Left renal cortex interstitium (tissue), 4 donors: ENCODE measurements around the gene CYB5R3. TPM values are rescaled to one million over a fixed set of nuclear protein-coding genes. Genes with fewer than 3 reads are reported as not detected.
"Not testable (repeated sequence)": the region's sequence is repeated elsewhere in the genome, so short reads cannot be mapped to it uniquely, and the experiment has no call there.

Source experiments
- DNase-seq, 4 donors: peaks; one replicate each; pipeline ENCODE4 v3.0.0-alpha.2; 2013; ENCODE audit warnings: low read depth in 4 of 4, low spot score in 2 of 4, missing footprints in 1 of 4
- polyA plus RNA-seq, 4 donors: library from polyadenylated mRNA; unstranded; fragments of 120-200 nt; gene quantifications; one replicate each; pipeline ENCODE4 v1.2.1, GENCODE V29; 2013; ENCODE audit not compliant: insufficient read length in 4 of 4

The CYB5R3 gene
- polyA plus RNA-seq, 4 donors, result 129 to 183 (median 158) TPM

- no peak for DNase-seq
Observed at GRCh38 chr22:42679691-42680090, 30.5 kb upstream of the CYB5R3 start.

- DNase-seq, result no peak
Observed at GRCh38 chr22:42678894-42679293, 29.7 kb upstream of the CYB5R3 start.

DNA sequence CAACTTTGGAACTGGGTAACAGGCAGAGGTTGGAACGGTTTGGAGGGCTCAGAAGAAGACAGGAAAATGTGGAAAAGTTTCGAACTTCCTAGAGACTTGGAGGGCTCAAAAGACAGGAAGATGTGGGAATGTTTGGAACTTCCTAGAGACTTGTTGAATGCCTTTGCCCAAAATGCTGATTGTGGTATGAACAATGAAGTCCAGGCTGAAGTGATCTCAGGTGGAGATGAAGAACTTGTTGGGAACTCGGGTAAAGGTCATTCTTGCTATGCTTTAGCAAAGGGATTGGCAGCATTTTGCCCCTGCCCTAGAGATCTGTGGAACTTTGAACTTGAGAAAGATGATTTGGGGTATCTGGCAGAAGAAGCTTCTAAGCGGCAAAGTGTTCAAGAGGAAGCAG lies 28.7 kb upstream of the CYB5R3 start:
- not testable (repeated sequence) for DNase-seq

DNA sequence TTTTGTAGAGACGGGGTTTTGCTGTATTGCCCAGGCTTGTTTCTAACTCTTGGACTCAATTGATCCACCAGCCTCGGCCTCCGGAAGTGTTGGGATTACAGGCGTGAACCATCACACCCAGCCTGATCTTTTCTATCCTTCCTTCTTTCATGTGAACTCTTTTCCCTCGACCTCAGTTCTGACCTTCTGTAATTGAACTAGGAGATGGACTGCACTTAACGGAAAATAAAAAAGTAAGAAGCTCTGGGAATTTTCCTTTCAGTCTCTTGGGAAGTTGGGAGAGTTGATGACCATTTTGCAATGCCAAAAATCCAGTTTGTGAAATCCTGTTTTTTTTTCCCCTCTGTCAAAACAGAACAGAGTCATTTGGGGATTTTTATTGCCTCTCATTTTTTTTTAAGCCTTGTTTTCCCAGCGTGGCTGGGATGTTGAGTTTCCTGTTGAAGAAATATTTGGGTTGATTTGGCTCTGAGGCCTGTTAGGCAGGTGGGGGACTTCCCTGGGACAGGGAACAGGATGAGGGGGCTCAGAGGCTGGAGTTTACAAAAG lies 26.9 kb upstream of the CYB5R3 start:
- no peak for DNase-seq

DNA sequence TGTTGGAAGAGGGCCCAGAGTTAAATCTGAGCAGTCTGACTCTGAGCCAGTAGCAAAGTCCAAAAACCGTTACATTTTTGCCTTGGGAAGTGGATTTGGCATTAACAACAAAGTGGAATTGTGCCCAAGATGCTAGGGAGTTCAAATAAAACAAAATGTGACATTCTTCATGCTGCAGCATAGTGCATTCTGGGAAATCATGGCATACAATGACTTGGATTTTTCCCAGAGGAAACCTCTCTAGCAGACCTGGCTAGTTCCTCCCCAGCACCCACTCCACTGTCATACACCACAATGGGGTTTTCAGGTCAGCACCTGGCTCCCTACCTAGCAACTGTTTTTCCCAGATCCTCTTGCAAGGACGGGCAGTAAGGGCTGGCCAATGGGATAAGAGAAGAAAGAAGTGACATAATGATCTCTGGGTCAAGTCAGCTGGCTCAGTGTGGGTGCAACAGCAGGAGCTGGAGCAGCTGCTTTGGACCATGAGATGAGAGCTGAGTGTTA lies 24.8 kb upstream of the CYB5R3 start:
- DNase-seq, result no peak

DNA sequence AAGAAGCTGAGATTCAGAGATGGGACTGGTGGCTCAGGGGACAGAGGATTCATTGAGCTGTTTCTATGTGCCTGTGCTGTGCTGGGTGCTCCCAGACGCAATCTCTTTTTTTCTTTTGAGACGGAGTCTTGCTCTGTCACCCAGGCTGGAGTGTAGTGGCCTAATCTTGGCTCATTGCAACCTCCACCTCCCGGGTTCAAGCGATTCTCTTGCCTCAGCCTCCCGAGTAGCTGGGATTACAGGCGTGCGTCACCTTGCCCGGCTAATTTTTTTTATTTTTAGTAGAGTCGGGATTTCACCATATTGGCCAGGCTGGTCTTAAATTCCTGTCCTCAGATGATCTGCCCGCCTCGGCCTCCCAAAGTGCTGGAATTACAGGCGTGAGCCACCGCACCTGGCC lies 23.9 kb upstream of the CYB5R3 start:
- DNase-seq, result not testable (repeated sequence)

DNA sequence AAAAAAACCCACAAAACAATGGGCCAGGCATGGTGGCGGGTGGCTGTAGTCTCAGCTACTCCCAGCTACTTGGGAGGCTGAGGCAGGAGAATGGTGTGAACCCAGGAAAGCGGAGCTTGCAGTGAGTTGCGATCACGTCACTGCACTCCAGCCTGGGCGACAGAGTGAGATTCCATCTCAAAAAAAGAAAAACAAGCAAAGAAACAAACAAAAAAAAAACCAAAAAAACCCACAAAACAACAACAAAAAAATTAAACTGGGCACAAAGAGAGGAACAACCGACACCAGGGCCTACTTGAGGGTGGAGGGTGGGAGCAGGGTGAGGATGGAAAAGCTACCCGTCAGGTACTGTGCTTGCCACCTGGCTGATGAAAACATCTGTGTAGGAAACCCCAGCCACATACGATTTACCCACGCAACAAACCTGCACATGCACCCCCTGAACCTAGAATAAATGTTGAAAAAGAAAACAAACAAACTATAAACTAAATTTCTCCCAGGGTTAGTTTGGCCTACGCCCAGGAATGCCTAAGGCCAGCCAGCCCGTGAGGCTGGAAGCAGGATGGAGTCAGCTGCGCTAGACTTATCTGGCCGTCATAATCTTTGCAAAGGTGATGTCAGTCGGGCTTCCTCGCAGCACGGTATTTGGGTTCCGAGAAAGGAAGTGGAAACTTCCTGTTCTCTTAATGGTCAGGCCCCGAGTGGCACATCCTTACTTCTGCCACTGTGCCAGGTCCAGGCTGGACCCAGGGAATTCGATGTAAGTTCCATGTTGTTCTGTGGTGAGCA lies 21.9 kb upstream of the CYB5R3 start:
- no peak for DNase-seq

- DNase-seq, result no peak
Observed at GRCh38 chr22:42670046-42670445, 20.9 kb upstream of the CYB5R3 start.

DNA sequence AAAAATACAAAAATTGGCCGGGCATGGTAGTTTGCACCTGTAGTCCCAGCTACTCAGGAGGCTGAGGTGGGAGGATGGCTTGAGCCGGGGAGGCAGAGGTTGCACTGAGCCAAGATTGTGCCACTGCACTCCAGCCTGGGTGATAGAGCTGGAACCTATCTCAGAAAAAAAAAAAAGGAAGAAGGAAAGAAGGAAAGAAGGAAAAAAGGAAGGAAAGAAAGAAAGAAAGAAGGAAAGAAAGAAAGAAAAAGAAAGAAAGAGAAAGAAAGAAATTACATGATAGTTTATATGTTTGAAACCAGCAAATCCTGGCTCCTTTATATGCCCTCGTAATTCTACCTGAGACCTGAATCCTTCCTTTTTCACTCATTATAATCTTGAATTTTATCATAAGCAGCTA lies 17.2 kb upstream of the CYB5R3 start:
- not testable (repeated sequence) for DNase-seq

- DNase-seq, result no peak
Observed at GRCh38 chr22:42664976-42665831, 16.0 kb upstream of the CYB5R3 start.

DNA sequence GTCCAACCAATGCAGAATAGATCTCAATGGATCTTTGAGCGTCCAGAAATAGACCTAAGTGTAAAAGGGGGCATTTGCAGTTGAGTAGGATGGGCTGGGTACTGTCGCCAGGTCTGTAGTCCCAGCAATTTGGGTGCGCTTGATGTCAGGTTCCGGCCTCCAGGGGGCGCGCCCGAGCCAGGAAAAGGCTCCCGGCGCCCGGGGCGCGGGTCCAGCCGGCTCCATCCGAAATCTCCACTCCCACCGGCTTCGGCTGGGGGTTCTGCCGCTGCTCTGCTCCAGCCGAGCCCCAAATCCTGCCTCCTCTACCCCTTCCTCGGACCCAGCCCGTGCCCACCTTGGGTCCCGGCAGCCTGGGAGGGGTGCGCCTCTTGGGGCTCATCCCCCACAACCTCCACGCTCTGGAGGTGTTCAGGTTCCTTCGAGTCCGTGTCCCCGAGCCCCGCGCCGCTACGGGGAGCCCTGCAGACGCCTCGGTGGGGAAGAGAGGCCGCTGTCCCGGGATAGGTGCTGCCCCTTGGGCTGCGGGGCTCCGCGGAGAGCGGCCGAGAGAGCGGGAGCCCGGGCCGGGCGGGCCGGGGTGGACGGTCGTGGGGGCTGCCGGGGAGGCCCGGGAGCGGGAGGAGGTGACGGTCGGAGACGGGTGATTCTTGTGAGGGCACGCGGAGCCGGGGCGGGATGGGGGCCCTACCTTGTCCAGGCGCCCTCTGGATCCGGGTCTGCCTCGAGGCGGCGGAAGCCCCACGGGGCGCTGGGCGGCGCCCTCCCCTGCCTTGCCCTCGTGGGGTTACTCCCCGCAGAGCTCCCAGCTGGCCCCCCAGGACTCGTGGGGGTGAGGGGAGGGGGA lies 13.0 kb upstream of the CYB5R3 start:
- DNase-seq, result peak in 2 of 4 donors; percentile 63 to 78

GRCh38 chr22:42656578-42656977 lies 7.4 kb upstream of the CYB5R3 start:
- no peak for DNase-seq

- no peak for DNase-seq
Observed at GRCh38 chr22:42655693-42656092, 6.5 kb upstream of the CYB5R3 start.

DNA sequence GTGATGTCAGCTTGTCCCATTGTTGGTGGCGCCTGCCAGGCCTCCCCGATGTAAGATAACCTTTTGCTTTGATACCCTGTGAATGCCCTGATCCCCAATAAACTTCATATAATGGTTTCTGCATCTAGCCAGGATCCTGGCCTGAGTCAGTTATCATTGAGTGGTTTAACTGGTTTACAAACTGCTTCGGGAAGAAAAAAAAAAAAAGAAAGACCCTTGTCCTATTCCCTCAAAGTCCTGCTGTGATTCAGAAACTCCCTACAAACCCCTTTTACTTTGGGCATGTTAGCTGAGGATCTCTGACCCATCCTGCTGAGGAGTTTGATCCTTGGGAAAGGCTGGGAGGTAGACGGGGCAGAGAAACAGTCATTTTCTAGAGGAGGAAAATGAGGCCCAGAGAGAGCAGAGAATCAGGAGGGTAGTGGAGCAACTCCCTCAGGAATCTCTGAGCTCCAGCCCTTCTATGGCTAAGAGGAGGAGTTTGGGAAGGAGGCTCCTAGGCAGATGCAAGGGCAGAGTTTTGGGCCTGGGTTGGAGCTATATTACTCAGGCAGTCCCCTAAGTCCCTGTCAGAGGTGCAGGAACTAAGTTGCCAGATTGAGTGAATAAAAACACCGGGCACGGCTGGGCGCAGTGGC lies 5.4 kb upstream of the CYB5R3 start:
- no peak for DNase-seq

DNA sequence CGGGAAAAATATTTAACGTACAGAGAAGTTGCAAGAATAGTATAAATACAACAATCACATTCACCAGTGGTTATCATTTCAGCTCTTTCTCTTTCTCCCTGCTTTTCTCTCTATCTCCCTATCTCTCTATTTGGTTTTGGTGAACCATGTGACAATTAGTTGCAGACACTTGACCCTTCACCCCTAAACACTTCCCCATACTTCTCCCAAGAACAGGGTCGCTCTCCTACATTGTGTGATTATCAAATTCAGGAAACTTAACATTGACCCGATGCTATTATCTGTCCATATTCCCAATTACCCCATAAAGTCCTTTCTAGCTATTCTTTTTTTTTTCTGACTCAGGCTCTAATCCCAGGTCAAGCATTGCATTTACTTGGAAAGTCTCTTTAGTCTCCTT lies 4.8 kb upstream of the CYB5R3 start:
- no peak for DNase-seq

DNA sequence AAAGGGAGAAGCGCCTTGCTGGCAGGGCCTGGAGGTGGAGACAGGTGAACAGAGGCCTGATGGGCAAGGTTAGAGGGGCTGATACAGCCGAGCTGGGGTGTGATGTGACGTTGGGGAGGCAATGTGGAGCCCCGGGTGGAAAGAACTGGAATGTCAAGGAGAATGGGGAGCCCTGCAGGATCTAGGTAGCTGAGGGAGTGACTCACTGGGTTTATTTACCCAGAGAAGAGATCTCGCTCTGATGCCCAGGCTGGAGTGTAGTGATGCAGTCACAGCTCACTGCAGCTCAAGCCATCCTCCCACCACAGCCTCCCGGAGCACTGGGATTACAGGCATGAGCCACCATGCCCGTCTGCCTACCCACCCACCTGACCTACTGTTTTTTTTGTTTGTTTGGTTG lies 1.9 kb upstream of the CYB5R3 start:
- DNase-seq, result no peak

DNA sequence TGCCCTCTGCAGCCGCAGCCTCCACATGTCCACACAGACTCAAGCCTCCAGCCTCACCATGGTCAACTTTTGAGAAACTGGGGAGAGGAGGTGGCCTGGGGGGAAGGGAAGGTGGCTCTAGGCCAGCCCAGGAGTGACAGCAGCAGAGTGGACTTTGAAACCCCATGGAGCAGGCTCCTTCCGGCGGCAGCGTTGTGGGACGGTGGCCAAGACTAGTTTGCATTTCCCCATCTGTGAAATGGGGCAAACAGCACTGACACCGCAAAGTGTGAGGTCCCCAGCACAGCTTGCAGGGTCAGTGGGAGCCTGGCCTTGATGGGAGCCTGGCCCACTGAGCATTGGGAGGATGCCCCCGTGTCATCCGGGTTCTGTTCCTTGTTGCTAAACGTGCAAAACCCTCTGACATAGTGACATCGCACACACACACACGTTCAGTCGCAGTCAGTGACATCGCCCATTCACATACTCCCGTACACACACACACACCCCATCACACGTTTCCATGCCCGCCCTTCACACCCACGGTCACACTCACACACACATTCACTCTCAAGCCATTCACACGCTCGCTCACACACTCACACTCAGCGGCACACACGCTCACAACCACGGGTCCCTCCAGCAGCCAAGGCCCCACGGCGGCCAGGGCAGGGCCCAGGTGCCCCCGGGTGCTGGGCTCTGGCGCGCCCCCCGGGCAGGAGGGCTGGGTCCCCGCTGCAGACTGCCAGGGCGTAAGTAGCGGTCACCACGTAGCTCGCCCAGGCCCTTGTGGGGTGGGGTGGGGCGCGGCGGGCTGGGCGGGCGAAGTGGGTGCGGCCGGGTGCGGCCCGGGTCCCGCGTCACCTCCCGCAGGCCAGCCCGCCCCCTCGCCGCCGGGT lies 585 bp downstream of the CYB5R3 start:
- no peak for DNase-seq

DNA sequence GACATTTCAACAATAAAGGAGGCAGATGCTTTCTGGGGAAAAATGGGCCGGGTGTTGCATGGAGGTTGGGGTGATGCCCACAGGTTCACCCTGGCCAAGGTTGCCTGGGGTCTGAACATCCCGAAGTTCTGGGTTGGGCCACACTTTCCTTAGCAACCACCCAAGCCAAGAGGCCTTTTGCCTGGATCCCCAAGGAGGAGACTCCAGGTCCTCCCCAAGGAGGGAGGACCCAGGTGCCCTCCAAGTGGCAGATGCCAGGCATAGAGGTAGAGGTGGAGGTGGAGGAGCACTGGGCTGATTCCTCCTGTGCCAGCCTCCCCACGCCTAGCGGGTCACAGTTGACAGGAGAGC lies 1.2 kb downstream of the CYB5R3 start:
- no peak for DNase-seq
